Activated CD4-positive, alpha-beta T cell treated with anti-CD3 and anti-CD28 coated beads for 1 hour (primary cell): ENCODE results near the gene MYBPHL.

ENCODE experiments used
- DNase-seq: peaks from one replicate; pipeline ENCODE4 v3.0.0-alpha.2; 2020

MYBPHL gene

DNA sequence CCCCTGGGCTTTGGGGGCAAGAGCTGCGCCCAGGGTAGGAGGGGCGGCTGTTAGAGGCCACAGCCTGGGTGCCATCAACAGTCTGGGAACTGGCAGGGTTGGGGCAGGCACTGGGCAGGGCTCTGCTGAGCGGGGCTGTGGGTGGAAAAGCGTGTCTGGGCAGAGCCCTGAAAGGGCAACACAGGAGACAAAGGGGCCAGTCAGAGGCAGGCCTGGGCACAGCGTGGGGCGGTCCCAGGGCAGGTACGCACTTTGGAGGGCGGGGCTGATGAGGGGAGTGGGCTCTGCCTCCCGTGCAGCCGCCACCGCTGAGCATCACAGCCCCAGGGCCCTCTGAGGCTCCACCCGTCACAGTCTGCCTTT, 43.6 kb downstream of the MYBPHL start:
- no peak for DNase-seq

- DNase-seq, result no peak
These were observed 44.4 kb downstream of the MYBPHL start for GRCh38 chr1:109262231-109263055.

- DNase-seq, result no peak
These were observed 45.2 kb downstream of the MYBPHL start for GRCh38 chr1:109261578-109261977.

- no peak for DNase-seq
These were observed 45.8 kb downstream of the MYBPHL start for GRCh38 chr1:109261006-109261405.

DNA sequence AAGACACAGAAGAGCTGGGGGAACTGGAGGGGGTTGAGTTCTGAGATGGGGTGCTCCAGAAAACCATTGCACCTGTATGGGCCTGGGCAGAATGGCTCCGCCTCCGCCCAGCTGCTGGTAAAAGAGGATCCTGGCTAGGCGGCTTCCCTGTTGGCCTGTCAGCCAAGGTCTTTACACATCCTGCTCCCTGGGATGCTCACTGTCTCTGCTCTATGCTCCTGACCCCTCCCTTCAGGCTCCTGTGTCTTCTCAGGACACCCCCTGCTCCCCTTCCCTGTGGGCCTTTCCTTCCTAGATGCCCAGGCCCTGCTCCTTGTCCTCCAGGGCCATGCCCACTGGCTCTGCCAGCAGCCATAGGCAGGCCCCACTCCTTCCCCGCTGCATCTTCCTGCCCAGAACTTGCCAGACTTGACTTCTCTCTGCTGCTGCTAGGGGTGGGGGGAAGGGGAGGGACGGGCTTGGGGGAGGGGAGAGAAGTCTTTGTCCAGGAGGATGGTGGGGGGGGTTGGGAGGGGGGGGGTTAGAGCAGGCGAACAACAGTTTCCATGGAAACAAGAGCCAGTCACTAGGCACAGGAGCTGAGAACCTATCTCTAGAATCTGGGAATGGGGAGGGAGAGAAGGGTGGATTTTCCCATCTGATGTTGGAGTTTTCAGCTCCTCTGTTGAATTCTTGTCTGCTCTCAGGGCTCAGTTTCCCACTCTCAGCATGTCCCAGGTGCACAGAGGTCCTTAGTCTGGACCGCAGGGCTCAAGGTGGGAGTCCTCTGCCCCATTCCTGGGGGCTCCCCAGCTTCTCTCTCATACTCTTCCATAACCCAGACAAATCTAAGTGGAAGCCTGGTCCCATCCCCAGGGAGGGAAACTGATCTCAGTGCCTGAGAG, 46.9 kb downstream of the MYBPHL start:
- no peak for DNase-seq

- no peak for DNase-seq
These were observed 48.0 kb downstream of the MYBPHL start for GRCh38 chr1:109258481-109259466.

DNA sequence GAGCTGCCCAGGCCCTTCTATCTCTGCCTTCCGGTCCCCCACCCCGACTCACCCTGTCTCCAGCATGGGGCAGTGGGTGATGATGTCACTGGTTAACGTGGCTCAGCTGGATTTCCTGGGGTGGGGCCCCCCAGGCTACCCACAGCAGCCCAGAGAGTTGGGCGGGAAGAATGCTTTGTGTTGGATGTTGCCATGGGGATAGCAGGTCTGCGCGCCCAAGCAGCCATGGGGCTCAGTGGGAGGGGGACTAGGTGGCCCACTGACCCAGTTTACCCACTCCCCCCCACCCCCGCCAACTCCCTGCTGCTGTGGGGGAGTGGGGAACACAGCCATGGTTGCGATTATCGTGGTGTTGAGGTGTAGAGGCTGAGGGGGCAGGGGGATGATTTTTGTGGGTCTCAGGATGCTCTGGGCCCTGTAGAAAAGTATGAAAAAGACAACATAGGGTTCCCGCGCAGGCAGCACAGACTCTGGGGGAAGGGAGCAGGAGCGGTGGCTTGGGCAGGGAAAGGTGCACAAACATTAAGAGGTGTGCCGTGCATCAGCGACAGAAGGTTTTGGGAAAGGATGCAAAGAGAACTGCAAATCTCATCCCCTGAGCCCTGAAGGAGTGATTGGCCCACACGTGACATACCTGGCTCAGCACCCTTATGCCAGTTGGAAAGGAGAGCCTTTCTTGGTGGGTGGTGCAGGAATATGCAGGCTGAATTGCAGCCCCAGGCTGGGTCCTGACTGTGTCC, 49.0 kb downstream of the MYBPHL start:
- DNase-seq, result no peak

GRCh38 chr1:109256971-109257681, 49.7 kb downstream of the MYBPHL start:
- no peak for DNase-seq

- DNase-seq, result no peak
These were observed 50.7 kb downstream of the MYBPHL start for GRCh38 chr1:109256085-109256484.

DNA sequence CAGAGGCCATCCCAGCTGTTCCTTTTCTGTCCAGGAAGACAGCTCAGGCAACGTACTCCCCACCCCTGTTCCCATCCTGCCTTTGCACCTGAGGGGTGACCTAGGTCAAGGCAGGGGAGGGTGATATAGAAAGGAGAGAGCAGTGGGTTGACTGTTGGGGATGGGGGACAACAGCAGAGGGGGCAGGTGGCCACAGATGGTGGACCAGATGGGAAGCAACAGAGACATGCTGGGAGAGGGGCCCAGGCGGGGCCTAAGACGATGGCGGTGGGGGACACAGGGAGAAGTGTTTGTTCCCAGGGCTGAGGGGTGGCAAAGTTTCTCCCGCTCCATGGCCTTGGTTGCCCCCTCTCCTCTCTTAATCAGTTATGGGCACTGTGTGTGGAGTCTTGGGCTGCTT, 51.1 kb downstream of the MYBPHL start:
- DNase-seq, result no peak

DNA sequence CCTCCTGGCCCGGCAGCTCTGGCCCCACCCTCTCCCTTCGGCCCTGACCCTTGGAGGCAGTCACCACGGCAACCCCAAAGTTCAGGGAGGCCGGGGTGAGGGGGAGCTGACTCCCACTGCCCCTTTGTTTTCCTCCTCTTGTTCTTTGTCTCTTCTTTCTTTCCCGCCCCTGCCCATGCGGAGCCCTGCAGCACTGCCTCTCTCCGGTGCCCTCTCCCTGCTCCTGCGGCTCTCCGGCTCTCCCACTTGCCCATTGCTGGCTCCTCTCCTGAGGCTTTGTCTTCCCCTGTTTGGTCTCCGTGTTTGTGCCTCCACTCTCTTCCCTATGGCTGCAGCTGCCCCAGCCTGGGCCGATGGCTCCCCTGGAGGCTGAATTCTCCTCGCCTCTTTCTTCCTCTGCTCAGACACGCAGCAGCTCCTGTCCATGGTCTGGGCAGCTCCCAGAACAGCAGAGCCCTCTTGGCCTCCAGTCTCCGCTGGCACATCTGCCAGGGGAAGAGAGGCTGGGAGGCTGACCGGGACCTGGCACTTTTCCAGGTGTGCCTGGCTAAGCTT, 51.6 kb downstream of the MYBPHL start:
- no peak for DNase-seq

- no peak for DNase-seq
These were observed 52.2 kb downstream of the MYBPHL start for GRCh38 chr1:109254621-109255096.

GRCh38 chr1:109253803-109254620, 52.8 kb downstream of the MYBPHL start:
- no peak for DNase-seq

GRCh38 chr1:109252893-109253802, 53.7 kb downstream of the MYBPHL start:
- no peak for DNase-seq

DNA sequence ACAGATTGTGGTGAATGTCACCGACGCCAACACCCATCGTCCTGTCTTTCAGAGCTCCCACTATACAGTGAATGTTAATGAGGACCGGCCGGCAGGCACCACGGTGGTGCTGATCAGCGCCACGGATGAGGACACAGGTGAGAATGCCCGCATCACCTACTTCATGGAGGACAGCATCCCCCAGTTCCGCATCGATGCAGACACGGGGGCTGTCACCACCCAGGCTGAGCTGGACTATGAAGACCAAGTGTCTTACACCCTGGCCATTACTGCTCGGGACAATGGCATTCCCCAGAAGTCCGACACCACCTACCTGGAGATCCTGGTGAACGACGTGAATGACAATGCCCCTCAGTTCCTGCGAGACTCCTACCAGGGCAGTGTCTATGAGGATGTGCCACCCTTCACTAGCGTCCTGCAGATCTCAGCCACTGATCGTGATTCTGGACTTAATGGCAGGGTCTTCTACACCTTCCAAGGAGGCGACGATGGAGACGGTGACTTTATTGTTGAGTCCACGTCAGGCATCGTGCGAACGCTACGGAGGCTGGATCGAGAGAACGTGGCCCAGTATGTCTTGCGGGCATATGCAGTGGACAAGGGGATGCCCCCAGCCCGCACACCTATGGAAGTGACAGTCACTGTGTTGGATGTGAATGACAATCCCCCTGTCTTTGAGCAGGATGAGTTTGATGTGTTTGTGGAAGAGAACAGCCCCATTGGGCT, 54.5 kb downstream of the MYBPHL start:
- DNase-seq, result no peak

GRCh38 chr1:109251277-109252166, 55.3 kb downstream of the MYBPHL start:
- no peak for DNase-seq
